Endothelial cell of umbilical vein (primary cell): ENCODE measurements around the gene CECR2.

Experiments used
- EZH2 ChIP-seq: IDR thresholded peaks from 2 replicates; pipeline ENCODE4 v1.6.1; 2012; ENCODE audit warnings: borderline replicate concordance, low read depth, mild to moderate bottlenecking, moderate library complexity, low read length, inconsistent platforms; ENCODE audit not compliant: severe bottlenecking
- FOS ChIP-seq: IDR thresholded peaks from 2 replicates; pipeline ENCODE4 v1.6.1; 2011; ENCODE audit warnings: mild to moderate bottlenecking, low read length, moderate library complexity, borderline replicate concordance; ENCODE audit not compliant: insufficient read depth
- GATA2 ChIP-seq: IDR thresholded peaks from 2 replicates; pipeline ENCODE4 v1.7.0; 2011; ENCODE audit warnings: low read depth, mild to moderate bottlenecking, moderate library complexity, mixed read lengths, low read length; ENCODE audit not compliant: insufficient read length, insufficient read depth
- JUN ChIP-seq: IDR thresholded peaks from 2 replicates; pipeline ENCODE4 v1.6.1; 2011; ENCODE audit warnings: borderline replicate concordance, low read depth; ENCODE audit not compliant: insufficient read length, insufficient read depth
- MYC ChIP-seq: IDR thresholded peaks from one replicate; pipeline ENCODE4 v1.6.1; 2011; ENCODE audit warnings: mild to moderate bottlenecking, low read depth, low read length
- POLR2A ChIP-seq: IDR thresholded peaks from 2 replicates; pipeline ENCODE4 v1.6.1; 2012; ENCODE audit warnings: low read depth, mild to moderate bottlenecking, control low read depth, low read length
- POLR2AphosphoS5 ChIP-seq: IDR thresholded peaks from 2 replicates; pipeline ENCODE4 v1.6.1; 2012; ENCODE audit warnings: low read depth, mild to moderate bottlenecking, control low read depth, low read length, moderate library complexity; ENCODE audit not compliant: insufficient read depth
- TF ChIP-seq, protein P1 (sequence below), 2 donors: IDR thresholded peaks; 1 replicate in 1 of 2; 2 replicates in 1 of 2; pipeline ENCODE4 v1.5.1; 2011; ENCODE audit warnings: low read length in 2 of 2, mild to moderate bottlenecking in 2 of 2, moderate library complexity in 2 of 2, control low read depth in 1 of 2, inconsistent platforms in 1 of 2, low read depth in 1 of 2; ENCODE audit not compliant: insufficient read depth in 1 of 2; ENCODE audit errors: extremely low read depth in 1 of 2
- TF ChIP-seq, protein P2 (sequence below): IDR thresholded peaks from 2 replicates; pipeline ENCODE4 v1.6.1; 2011; ENCODE audit not compliant: insufficient read depth, insufficient read length

DNA sequence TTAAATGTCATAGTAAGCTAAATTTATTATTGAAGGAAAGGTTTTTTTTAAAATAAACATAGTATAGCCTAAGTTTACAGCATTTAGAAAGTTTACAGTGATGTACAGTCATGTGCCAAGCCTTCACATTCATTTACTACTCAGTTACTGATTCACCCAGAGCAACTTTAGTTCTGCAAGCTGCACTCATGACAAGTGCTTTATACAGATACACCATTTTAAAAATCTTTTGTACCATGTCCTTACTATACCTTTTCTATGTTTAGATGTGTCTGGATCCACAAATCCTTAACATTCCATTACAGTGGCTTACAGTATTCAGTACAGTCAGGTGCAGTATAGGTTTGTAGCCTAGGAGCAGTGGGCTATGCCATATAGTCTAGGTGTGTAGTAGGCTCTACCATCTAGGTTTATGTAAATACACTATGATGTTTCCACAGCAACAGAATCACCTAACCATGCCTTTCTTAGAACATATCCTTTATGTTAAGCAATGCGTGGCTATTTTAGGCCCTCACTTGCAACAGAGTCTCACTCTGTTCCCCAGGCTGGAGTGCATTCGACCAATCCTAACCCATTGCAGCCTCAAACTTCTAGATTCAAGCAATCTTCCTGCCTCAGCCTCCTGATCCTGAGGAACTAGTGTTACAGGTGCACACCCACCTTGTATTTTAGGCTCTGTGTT, 114.6 kb downstream of the CECR2 start:
- TF ChIP-seq JUN, result no peak
- no peak for TF ChIP-seq POLR2A
- TF ChIP-seq, protein P1, sequence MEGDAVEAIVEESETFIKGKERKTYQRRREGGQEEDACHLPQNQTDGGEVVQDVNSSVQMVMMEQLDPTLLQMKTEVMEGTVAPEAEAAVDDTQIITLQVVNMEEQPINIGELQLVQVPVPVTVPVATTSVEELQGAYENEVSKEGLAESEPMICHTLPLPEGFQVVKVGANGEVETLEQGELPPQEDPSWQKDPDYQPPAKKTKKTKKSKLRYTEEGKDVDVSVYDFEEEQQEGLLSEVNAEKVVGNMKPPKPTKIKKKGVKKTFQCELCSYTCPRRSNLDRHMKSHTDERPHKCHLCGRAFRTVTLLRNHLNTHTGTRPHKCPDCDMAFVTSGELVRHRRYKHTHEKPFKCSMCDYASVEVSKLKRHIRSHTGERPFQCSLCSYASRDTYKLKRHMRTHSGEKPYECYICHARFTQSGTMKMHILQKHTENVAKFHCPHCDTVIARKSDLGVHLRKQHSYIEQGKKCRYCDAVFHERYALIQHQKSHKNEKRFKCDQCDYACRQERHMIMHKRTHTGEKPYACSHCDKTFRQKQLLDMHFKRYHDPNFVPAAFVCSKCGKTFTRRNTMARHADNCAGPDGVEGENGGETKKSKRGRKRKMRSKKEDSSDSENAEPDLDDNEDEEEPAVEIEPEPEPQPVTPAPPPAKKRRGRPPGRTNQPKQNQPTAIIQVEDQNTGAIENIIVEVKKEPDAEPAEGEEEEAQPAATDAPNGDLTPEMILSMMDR (IDR thresholded peaks at IDR 0.05; ENCODE audit: extremely low read depth in 1 of 2, insufficient read depth in 1 of 2, low read depth in 1 of 2, low read length in 2 of 2), result no peak
- no peak for TF ChIP-seq GATA2
- no peak for TF ChIP-seq POLR2AphosphoS5
- TF ChIP-seq MYC, result no peak
- no peak for TF ChIP-seq FOS
- TF ChIP-seq, protein P2, sequence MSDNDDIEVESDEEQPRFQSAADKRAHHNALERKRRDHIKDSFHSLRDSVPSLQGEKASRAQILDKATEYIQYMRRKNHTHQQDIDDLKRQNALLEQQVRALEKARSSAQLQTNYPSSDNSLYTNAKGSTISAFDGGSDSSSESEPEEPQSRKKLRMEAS, result no peak
- TF ChIP-seq EZH2, result no peak
